Sigmoid colon (tissue), 4 donors: ENCODE results near the gene MYT1.

Experiments
- POLR2AphosphoS5 ChIP-seq, 4 donors: sonication (generic); formaldehyde crosslinking; IDR thresholded peaks; one replicate each; pipeline ENCODE4 v1.6.1; 2017; ENCODE audit warnings: antibody characterized with exemption in 4 of 4
- TF ChIP-seq, protein P1 (sequence below), 4 experiments: fragments of 450-650 bp in 3 of 4; fragments of 200-600 bp in 1 of 4; IDR thresholded peaks; one replicate each; pipeline ENCODE4 v1.5.1; 2016 to 2019; ENCODE audit warnings: antibody characterized with exemption in 4 of 4, mild to moderate bottlenecking in 3 of 4, moderate library complexity in 2 of 4

- TF ChIP-seq, protein P1, sequence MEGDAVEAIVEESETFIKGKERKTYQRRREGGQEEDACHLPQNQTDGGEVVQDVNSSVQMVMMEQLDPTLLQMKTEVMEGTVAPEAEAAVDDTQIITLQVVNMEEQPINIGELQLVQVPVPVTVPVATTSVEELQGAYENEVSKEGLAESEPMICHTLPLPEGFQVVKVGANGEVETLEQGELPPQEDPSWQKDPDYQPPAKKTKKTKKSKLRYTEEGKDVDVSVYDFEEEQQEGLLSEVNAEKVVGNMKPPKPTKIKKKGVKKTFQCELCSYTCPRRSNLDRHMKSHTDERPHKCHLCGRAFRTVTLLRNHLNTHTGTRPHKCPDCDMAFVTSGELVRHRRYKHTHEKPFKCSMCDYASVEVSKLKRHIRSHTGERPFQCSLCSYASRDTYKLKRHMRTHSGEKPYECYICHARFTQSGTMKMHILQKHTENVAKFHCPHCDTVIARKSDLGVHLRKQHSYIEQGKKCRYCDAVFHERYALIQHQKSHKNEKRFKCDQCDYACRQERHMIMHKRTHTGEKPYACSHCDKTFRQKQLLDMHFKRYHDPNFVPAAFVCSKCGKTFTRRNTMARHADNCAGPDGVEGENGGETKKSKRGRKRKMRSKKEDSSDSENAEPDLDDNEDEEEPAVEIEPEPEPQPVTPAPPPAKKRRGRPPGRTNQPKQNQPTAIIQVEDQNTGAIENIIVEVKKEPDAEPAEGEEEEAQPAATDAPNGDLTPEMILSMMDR (IDR thresholded peaks at IDR 0.05), result no peak
- TF ChIP-seq POLR2AphosphoS5 (IDR thresholded peaks at IDR 0.05), result no peak
These were observed 45.0 kb upstream of the MYT1 start for GRCh38 chr20:64119301-64119680.
